Measurements from ENCODE around the gene FBXL7.

- TF ChIP-seq RAD21 (IDR thresholded peaks at IDR 0.05; ENCODE audit: low read depth), result no peak
- TF ChIP-seq EP300 (IDR thresholded peaks at IDR 0.05; ENCODE audit: borderline replicate concordance), result no peak
- TF ChIP-seq TEAD4 (IDR thresholded peaks at IDR 0.05), result no peak
- no peak for TF ChIP-seq USF1 (IDR thresholded peaks at IDR 0.05)
- no peak for TF ChIP-seq REST (IDR thresholded peaks at IDR 0.05; ENCODE audit: low read depth)
- no peak for TF ChIP-seq CEBPB (IDR thresholded peaks at IDR 0.05)
- TF ChIP-seq MAX (IDR thresholded peaks at IDR 0.05), result no peak
- TF ChIP-seq FOXM1 (IDR thresholded peaks at IDR 0.05; ENCODE audit: borderline replicate concordance, low read depth), result no peak
- no peak for TF ChIP-seq CREB1 (IDR thresholded peaks at IDR 0.05; ENCODE audit: low read depth)
- no peak for TF ChIP-seq YY1 (IDR thresholded peaks at IDR 0.05; ENCODE audit: low read depth)
- no peak for TF ChIP-seq ZBTB7A (IDR thresholded peaks at IDR 0.05; ENCODE audit: low read depth)
Observed at GRCh38 chr5:15627647-15628046, 127.7 kb downstream of the FBXL7 start.

Measured in Ishikawa (cell line).